ENCODE results near the gene APCDD1. TPM values are rescaled to one million over a fixed set of nuclear protein-coding genes. Genes with fewer than 3 reads are reported as not detected.

The APCDD1 gene
- total RNA-seq, 4 donors from 2014 or later, result 30.7 to 51.8 (median 43.4) TPM

DNA sequence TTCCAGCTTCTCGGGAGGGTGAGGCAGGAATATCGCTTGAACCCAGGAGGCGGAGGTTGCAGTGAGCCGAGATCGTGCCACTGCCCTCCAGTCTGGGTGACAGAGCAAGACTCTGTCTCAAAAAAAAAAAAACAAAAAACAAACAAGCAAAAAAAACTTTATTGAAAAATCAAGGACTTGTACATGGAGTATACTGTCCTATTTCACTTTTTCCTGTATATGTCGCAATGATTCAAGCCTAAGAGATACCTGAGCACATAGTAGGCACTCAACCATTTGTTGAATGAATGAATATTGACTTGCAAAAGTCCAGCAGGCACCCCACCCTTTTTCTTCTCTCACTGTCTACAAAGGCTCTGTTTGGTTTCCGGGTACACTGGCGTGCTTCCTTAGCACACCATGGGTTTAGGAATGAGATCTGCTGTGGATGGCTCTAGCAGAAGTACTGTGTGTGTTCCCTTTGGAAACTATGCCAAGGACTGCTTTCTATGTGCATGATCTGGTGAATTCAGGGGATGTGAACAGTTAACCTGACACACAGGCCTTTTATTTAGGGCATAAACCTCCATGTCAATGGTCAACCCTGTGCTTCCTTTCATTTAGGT, 6.1 kb downstream of the APCDD1 start:
- WGBS, result 95% methylated on average over 8 of the region's 8 CpGs
- TF ChIP-seq POLR2AphosphoS5 (IDR thresholded peaks at IDR 0.05) (no peak), EP300 (IDR thresholded peaks at IDR 0.05) (no peak), POLR2A (IDR thresholded peaks at IDR 0.05; ENCODE audit: low read depth) (no peak)
- TF ChIP-seq, protein P1, sequence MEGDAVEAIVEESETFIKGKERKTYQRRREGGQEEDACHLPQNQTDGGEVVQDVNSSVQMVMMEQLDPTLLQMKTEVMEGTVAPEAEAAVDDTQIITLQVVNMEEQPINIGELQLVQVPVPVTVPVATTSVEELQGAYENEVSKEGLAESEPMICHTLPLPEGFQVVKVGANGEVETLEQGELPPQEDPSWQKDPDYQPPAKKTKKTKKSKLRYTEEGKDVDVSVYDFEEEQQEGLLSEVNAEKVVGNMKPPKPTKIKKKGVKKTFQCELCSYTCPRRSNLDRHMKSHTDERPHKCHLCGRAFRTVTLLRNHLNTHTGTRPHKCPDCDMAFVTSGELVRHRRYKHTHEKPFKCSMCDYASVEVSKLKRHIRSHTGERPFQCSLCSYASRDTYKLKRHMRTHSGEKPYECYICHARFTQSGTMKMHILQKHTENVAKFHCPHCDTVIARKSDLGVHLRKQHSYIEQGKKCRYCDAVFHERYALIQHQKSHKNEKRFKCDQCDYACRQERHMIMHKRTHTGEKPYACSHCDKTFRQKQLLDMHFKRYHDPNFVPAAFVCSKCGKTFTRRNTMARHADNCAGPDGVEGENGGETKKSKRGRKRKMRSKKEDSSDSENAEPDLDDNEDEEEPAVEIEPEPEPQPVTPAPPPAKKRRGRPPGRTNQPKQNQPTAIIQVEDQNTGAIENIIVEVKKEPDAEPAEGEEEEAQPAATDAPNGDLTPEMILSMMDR (IDR thresholded peaks at IDR 0.05), result no peak

DNA sequence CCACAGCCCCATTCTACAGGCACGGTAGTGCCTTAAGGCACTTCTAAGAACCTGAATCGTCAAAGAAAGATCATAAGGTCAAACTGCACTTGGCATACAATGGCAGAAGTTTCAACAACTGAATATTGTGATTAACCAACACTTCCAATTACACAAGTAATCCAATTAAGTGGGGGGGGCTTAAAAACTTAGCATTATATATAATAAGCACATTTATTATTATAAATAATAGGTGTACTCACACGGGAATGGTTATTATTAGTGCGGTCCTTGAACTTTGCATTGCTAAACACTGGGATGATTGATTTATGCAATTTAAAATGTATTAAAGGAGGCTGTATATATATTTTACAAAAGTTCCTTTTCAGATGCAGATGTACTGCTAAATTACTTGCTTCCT, 7.6 kb downstream of the APCDD1 start:
- Histone ChIP-seq H3K27ac (replicated peaks in 1 of 4) (no peak overlapping the region), H3K36me3 (no peaks in the 10 kb centered on the region), H3K9me3 (no peaks in the 10 kb centered on the region), H3K27me3 (peaks cover 0 to 35% (median 0%) of the 10 kb centered on the region in 4 donors), H3K4me1 (peaks cover 0 to 13% (median 5%) of the 10 kb centered on the region in 4 donors), H3K4me3 (no peak overlapping the region)
- DNase-seq (ENCODE audit: extremely low spot score), result no peak
- intact Hi-C loops (cut with DNase I), result no loop called here
- WGBS, result 80% methylated on average over 4 of the region's 4 CpGs
- TF ChIP-seq, protein P1 (IDR thresholded peaks at IDR 0.05), result no peak
- TF ChIP-seq EP300 (IDR thresholded peaks at IDR 0.05) (no peak), POLR2AphosphoS5 (IDR thresholded peaks at IDR 0.05) (no peak), POLR2A (IDR thresholded peaks at IDR 0.05; ENCODE audit: low read depth) (no peak)

More for the DNA sequence above, 6.1 kb downstream of the APCDD1 start:
- DNase-seq (ENCODE audit: extremely low spot score), result no peak
- Histone ChIP-seq H3K4me1 (peaks cover 0 to 25% (median 10%) of the 10 kb centered on the region in 4 donors), H3K4me3 (no peak overlapping the region), H3K9me3 (no peaks in the 10 kb centered on the region), H3K27ac (replicated peaks in 1 of 4) (no peak overlapping the region), H3K36me3 (no peaks in the 10 kb centered on the region), H3K27me3 (peaks cover 0 to 49% (median 3%) of the 10 kb centered on the region in 4 donors)
- intact Hi-C loops (cut with DNase I), result no loop called here

DNA sequence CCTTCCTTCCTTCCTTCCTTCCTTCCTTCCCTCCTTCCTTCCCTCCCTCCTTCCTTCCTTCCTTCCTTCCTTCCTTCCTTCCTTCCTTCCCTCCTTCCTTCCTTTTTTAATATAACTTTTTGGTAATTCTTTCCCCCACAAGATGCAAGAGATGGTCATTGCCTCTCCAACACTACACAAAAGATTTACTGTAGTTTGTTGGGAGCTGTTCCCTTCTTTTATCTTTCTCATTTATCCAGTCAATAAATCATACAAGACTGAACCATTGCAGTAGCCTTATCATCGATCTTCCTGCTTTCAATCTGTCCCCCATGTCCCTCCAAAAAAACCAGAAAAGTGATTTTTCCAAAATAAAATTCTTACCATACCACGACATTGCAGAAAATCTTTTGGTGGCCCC, 8.2 kb downstream of the APCDD1 start:
- Histone ChIP-seq H3K27me3 (peaks cover 0 to 29% (median 0%) of the 10 kb centered on the region in 4 donors), H3K9me3 (no peaks in the 10 kb centered on the region), H3K27ac (replicated peaks in 1 of 4) (no peak overlapping the region), H3K36me3 (no peaks in the 10 kb centered on the region), H3K4me1 (peaks cover 0 to 12% (median 3%) of the 10 kb centered on the region in 4 donors), H3K4me3 (no peak overlapping the region)
- TF ChIP-seq, protein P1 (IDR thresholded peaks at IDR 0.05), result no peak
- TF ChIP-seq POLR2AphosphoS5 (IDR thresholded peaks at IDR 0.05) (no peak), EP300 (IDR thresholded peaks at IDR 0.05) (no peak), POLR2A (IDR thresholded peaks at IDR 0.05; ENCODE audit: low read depth) (no peak)
- intact Hi-C loops (cut with DNase I), result no loop called here
- 87% methylated on average over 2 of the region's 2 CpGs for WGBS
- no peak for DNase-seq (ENCODE audit: extremely low spot score)

DNA sequence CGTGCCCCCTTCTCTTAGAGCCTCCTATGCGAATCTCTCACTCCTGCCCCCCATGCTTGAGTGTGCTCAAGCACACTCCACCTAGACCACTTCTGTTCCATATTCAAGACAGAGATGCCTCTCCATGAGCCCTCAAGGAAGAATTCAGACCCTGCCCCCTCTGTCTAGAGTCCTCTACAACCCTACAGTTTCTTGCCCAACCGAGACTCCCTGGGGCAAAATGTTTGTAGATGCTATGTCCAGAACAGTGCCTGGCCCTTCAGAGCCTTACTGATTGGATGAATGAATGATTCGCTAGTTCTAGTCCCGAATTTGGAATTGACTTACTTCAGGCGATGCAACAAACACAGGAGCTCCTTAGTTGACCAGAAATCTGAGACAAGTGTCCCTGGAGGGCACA, 8.7 kb downstream of the APCDD1 start:
- Histone ChIP-seq H3K27me3 (peaks cover 0 to 26% (median 0%) of the 10 kb centered on the region in 4 donors), H3K9me3 (no peaks in the 10 kb centered on the region), H3K36me3 (peaks cover 0 to 3% (median 0%) of the 10 kb centered on the region in 4 donors), H3K4me1 (peaks cover 0 to 7% (median under 1%) of the 10 kb centered on the region in 4 donors), H3K27ac (replicated peaks in 1 of 4) (no peak overlapping the region), H3K4me3 (no peak overlapping the region)
- no peak for DNase-seq (ENCODE audit: extremely low spot score)
- intact Hi-C loops (cut with DNase I), result no loop called here
- TF ChIP-seq POLR2AphosphoS5 (IDR thresholded peaks at IDR 0.05), result no peak
- TF ChIP-seq POLR2A (IDR thresholded peaks at IDR 0.05; ENCODE audit: low read depth), result no peak
- TF ChIP-seq, protein P1 (IDR thresholded peaks at IDR 0.05), result no peak
- no peak for TF ChIP-seq EP300 (IDR thresholded peaks at IDR 0.05)
- 89% methylated on average over 6 of the region's 6 CpGs for WGBS
